Activated CD8-positive, alpha-beta memory T cell treated with anti-CD3 and anti-CD28 coated beads, Interleukin-2, amount 50 U/mL, for 1 hour (primary cell): ENCODE data around the gene ISYNA1.
A peak's percentile ranks its signal among the peaks of the same experiment; 100 is the strongest.

ENCODE experiments used
- DNase-seq: peaks from one replicate; pipeline ENCODE4 v3.0.0-alpha.2; 2020; ENCODE audit errors: extremely low read depth

The ISYNA1 gene

DNA sequence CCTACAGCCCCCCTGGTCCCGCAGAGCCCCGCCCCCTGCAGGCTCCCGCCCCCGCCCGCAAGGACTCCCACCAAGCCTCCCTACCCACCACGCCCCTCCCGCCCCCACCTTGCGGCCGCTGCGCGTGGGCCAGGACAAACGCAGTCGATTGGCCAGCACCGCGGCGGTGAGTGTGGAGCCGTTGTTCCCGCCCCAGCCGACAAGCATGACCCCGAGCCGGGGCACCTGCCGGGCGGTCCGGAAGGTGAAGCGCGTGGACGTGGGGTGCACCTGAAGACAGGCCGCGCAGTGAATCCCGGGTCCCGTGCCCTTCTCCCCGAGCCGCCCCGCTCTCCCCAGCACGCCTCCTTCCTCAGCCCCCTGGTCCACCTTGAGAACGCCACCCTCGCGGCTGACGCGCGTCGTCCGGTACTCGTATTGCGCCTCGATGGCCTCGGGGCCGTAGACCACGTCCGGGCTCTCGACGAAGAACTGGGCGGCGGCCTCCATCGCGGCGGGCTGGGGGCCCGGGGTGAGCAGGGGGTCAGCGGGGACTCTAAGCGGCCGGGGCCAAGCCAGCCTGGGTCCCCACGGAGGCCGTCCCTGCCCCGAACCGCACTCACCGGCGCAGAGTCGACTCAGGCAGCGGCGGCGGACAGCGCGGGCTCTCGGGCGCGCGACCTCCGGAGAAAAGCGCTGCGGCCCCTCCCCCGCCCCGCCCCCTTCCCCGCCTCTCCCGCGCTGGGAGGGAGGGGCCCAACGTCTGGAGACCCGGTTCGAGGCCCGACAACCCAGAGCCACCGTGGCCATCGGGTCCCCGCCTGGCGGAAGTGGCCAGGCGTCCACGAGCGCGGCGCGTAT, at the start of gene ISYNA1:
TSS of gene ISYNA1 (minus strand) at position 643 of the 840 bp plus-strand sequence. CDS start at position 489, 154 bp downstream.
- no peak for DNase-seq

DNA sequence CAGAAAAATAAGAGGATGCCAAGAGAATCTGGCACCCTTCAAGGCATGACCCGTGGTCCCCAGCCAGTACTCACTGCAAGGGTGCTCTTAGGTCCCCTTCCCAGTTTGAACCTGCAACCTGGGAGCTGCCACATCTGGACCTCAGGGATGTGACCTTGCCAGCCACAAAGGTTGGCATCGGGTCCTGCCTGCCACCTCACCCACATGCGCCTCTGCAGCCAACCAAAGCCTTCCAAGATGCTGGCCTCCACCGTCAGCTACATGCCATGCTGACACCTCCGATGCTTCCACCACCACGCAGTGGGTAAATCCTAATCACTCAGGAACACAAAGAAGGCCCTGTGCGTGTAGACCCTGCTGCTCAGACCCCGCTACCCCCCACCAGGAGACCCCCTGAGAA, 48.8 kb upstream of the ISYNA1 start:
- no peak for DNase-seq

DNA sequence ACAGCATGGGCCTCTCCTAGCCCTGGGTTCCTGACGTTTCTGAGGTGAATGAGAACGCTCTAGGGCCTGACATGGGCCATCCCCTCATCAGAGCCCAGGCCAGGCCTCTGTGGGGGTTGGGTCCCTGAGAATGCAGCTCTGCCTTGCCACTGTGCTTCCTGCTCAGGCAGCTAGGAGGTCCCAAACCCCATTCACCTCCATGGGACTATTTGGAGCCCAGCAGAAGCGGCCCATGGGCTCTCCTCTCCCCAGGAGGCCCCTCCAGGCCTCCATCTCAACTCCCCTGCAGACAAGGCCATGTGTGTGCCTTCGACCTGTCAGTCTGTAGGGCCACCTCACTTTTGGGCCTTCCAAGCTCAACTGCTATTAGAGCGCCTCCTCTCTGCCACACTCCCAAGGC, 47.1 kb upstream of the ISYNA1 start:
- no peak for DNase-seq

DNA sequence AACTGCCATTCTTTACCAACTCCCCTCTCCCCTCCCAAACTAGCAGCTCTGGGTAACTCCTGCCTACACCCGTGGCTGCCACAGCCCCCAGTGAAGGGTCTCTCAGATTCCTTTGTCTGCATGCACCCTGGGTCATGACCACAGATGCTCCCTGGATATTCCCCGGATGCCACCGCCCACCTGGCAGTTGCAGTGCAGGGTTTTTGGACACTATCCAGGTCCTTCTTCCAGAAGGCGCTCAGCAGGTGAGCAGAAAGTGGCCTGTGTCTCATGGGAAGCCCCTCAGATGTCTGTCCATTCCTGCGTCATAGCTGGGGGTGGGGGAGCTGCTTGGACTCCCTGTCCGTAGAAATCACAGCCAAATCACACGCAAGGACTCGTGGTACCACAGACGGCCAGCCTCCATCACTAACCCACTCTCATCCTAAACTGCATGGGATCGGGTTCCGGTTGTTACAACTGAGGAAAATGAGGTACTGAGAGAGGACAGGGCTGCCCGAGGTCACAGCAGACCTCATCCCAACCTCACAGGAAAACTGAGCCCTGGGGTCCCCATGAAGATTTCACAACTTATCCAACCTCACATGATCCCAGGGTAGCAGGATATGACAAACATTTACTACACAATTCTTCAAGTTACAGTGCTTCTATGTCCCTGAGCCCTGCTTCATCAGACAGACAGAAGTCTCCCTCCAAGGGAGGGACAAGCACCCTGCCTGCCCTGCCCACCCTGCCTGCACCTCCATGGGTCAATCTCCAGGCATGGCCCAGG, 45.4 kb upstream of the ISYNA1 start:
- DNase-seq = no peak

DNA sequence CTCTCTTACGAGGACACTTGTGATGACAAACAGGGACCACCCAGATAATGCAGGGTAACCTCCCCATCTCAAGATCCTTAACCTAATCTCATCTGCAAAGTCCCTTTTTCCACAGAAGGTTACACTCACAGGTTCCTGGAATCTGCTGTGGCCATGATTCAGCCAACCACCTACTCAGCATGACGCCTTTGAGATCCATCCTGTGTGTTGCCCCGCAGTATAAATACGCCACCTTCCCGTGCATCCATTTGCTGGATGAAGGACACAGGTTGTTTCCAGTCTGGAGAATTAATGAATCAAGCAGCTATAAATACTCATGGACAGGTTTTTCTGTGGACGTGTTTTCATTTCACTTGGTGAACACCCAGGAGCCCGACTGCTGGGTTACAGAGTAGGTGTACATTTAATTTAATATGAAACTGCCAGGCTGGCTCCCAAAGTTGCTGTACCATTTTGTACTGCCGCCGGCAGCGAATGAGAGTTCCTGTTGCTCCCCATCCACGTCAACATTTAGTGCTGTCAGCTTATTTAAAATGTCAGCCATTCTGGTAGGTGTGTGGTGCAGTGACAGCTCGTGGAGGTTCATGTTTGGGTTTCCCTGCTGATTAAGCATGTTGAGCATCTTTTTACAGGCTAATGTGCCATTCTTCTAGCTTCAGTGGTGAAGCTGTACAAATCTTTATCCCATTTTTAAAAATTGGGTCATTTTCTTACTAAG, 43.7 kb upstream of the ISYNA1 start:
- no peak for DNase-seq

DNA sequence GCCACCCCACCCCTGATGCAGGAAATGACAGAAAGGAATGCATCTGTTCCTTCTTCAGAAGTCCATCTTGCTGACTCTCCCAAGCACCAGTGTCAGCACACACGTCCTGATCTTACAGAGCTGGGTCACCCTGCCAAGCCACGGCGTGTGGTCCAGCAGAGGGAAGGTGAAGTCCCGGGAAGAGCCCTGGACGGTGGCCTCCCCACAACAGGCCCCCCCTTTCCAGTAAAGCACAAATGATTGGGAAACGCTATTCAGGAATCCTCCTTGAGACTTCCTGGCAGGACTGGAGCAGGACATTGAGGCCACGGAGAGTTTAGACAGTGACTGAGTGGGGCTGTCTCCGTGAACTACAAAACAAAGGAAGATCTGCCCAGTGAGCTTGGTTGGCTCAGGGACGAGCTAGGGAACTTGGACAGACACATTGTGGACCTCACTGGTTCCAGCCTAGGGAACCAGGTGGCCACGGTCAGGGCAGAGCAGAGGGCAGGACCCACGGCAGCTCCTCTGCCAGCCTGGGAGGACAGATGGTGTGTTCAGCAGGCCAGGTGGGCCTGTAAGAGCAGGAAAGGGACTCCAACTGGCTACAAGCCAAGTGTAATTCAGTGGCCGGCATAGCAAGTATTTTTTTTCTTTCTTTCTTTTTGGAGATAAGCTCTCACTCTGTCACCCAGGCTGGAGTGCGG, 42.2 kb upstream of the ISYNA1 start:
- no peak for DNase-seq

DNA sequence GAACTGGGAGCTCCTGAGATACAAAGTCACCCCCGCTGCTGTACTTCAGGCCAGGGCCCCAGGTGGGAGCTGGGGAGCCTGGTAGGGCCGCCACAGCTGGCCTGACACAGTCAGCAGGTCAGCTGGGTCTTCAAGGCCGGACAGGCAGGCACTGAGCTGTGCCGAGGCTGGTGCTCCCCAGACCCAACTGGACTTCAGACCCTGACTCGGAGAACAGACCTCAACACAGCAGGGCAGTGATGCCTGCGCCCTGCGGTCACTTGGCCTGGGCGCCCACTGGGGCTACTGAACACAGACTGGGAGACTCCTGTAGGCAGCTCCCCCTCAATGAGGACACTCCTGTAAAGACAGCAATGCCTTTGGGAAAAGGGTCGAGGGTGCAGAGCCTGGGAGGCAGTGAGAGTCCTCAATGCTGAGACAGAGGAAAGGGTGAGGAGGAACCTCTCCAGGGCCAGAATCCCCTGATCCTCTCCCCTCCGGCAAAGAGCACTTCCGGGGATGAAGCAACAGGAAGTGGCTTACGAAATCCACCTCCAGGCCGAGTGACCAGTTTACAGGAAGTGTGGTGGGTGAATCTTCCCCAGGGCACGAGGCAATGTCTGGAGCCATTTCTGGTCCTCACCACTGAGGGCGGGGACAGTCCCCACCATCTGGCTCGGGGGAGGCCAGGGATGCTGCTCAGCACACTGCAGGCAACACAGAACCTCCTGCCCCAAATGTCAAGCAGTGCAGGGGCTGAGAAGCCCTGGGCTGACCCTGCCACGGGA, 40.8 kb upstream of the ISYNA1 start:
- no peak for DNase-seq

DNA sequence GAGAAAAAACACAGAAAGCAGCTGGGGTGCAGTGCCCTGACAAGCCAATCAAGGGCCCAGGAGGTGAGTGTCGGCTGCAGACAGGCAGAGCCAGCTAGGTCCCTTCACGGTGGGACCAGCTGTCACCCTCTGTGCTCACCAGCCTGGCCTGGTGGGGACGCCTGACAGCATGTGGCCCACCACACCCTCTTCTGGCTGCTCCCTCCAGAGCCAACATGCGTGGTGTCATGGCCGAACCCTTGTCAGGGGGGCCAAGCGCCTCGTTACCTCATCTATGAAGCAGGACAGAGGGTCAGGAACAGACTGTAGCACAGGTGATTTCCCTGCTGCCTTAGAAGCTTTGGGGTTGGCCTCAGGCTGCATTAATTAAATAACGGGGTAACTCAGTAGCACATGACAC, 40.0 kb upstream of the ISYNA1 start:
- DNase-seq = no peak

DNA sequence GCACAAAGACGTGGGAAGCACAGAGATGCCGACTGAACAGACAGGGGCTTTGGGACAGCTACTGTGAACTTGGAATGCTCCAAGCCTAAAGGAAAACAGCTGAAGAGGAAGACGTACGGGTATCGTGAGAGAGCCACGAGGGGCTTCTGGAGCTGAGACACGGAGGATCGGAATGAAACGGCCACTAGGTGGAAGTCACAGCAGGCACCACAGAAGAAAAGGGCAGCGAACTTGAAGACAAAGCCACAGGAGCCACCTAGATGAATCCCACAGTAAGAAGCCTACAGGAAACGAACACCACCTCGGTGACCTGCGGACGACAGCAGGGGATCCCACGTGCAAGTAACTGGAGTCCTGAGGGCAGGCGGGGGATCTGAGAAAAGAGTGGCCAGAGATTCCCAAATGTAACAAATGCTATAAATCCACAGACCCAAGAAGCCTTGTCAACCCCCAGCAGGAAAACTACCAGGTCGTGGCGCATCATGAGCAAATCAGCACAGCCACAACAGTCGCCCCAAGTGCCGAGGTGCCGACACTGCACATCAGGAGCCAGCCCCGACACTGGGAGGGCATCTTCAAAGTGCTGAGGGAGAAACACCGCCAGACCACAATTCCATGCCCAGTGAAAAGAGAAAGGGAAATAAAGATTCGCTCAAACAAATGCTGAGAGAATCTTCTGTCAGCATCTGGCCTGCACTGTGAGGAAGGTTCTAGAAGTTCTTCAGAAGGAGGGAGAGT, 39.3 kb upstream of the ISYNA1 start:
- no peak for DNase-seq

DNA sequence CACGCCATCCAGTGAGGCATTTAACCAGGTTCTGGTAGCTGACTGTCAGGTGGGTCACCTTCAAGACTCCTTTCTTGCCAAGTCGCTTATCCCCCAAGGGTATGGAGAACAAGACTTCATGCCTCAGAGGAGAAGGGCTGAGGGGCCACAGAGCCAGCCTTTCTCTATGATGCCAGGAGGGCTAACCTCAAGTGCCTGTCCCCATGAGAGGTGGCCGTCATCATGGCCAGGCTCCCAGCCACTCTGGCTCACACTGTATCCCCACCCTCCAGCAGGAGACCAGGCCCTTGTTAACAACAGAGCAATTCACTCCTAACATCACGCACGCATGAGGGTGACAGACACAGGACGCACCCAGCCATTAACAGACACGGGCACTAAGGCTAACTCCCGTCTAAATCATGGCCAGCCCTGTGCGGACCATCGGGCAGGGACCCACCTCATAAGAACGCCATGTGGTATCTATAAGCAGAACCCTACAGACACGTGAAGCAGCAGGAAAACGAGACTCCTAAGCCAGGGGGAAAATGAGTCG, 38.6 kb upstream of the ISYNA1 start:
- DNase-seq = no peak

DNA sequence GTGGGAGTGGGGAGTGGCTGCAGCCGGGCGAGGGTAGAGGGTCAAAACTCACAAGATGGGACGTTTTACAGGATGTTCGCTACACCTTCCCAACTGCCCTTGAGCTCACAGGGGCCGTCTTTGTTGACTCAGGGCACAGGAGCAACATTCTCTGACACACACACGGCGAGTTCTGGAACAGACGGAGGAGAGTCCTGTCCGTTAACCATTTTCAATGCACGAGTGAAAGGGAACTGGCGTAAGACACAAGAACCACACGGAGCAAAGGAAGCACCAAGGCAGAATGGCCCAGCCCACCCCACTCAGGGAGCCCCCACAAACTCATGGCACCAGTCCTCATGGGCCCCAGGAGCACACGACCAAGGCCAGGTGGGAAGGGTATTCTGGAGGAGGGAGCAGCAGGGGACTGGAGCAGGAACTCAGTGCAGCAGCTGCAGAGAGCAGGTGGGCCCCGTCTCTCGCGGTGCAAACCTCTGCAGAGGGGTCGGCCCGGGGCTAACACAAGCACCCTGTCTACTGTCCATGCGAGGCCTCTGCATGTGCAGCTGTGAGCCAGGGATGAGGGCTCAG, 37.9 kb upstream of the ISYNA1 start:
- DNase-seq = no peak

DNA sequence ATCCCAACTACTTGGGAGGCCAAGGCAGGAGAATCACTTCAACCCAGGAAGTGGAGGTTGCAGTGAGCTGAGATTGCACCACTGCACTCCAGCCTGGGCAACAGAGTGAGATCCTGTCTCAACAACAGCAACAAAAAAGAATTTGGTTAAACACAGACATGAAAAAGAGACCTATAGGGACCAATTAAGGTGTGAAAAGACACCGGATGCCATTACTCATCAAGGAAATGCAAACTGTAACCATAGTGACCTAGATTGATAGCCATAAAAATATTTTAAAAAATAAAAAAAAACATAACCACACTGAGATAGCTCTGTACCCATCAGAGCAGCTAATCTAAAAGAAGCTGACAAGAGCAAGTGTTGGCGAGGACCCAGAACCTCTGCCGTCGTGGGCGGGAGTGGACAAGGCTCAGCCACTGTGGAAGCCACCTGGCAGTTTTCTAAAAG, 37.1 kb upstream of the ISYNA1 start:
- DNase-seq = peak; percentile 9

DNA sequence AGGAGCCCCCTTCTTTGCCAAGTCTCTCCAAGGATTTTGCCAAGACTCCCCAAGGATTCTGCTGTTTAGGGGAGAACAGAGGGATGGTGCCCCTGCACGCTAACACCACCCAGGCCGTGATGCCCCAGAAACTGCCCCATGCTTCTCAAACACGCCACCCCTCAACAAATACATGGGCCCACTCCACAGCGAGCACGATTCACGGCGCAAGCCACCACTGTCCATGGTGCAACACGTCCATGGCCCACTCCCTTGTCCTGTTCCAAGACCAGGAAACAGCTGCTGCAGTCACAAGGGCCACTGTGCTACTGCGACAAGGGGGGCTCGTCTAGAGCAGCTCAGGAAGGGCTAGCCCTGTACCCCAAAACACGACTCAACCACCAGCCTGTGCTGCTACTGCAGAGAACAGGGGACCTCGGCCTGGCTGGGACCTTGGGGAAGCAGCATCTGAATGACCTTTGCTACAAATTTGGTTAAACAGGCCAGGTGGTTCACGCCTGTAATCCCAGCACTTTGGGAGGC, 36.5 kb upstream of the ISYNA1 start:
- DNase-seq = no peak

DNA sequence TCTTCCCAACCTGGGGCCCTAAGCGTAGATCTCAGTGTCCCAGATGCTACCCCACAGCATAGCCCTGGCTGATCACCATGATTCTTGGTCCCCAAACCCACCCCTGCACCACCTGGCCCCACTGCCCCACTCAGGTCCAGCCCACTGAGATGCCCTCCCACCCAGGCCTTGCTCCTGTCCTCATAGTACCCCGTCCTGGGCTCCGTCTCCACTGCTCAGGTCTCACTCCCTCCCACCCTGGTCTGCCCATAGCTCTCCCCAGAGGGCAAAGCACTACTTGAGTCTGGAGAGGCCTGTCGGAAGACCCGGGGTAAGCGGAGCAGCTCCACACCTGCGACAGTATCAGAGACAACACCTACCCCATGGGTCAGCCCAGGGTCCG, 35.8 kb upstream of the ISYNA1 start:
- no peak for DNase-seq

DNA sequence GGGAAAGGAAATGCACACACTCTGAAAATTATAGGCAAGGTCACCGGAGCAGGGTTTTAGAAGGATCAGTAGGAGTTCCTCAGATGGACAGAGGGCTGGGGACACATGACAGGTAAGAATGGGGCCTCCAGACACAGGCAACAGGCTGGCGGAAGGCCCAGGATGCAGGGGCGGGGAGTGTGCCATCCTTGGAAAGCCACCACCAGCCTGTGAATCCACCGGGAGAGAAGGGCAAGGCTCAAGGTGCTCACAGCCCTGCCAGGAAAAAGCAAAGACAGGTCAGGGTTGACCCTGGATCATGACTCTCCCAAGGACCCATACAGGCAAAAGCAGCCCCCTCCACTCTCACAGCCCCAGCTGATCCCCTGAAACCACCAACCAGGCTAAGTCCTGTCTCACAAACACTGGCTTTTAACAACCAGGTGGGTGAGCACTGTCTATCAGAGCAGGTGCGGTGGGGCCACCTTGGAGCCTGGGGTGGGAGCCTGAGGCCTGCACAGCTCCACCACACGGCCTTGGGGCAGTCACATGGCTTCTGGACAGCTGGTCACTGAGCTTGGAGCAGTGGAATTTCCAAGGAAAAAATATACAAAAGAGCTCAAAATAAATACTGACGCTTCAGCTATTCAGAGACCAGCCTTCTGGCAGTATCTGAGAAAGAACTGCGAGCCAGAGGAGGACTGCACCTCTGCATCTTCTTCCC, 35.2 kb upstream of the ISYNA1 start:
- no peak for DNase-seq

DNA sequence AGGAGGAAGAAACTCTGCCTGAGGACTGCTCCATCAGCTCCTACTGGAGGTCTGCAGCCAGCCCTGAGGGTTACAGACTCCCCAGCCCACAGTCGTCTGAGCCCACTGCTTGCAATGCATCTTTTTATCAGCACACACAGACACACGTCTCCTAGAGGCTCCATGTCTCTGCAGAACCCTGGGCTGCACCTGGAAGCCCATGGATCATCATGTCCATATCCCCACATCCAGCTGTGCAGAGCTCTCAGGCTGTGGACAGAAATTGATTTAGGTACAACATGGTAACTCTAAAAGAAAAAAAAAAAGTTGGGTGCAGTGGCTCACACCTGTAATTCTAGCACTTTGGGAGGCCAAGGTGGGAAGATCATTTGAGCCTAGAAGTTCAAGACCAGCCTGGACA, 32.9 kb upstream of the ISYNA1 start:
- no peak for DNase-seq

DNA sequence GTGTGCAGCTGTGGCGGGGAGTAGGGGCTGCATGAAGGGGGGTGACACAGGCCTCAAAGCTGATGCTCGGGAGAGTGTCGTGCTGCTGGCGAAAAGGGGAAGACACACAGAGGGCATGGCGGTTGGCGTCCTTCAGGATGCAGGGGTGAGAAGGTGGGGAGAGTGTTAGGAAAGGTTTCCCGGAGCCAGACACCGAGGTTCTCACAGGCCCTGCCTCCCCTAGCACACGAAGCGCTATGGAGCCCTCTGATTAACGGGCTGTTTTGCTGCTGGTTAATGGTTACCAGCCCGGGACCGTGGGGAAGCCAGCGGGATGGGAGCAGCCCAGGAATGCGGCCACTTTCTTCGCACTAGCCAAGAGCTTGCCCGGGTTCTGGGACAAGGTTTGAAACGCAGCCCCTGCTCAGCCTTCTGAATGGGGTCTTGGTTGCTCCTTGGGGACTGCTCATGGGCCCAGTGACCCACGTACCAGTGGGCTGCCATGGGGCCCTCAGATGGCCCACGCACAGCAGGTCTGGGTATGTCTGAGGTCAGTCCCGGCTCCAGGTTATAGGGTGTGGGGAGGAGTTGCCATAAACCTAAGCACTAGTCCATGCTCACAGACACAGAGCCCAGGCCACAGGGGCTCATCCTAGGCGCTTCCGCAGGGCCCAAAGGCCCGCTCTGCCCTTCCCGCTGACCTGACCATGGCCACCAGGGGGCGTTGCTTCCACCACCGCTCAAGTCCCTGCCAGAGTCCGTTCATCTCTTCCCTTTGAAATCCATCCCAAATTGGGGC, 31.3 kb upstream of the ISYNA1 start:
- DNase-seq = no peak

DNA sequence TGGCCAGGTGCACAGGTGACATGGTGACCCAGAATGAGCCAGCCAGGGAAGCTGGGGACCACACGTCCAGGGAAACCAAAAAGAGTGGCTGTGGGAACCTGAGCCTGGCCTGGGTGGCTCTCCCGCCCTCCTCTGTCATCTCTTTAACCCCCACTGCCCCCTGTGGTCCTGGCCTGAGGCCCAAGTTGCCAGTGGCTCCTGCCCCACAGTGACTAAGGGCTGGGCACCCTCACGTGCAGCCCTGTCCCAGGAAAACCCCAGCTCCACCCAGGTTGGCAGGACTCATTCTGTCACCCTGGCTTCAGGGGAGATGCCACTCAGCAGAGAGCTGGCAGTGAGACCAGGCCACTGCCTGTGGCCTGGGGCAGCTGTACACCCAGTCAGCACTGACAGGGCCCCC, 30.6 kb upstream of the ISYNA1 start:
- DNase-seq = no peak
